Measurements from ENCODE around the gene DUSP16. TPM values are rescaled to one million over a fixed set of nuclear protein-coding genes. Genes with fewer than 3 reads are reported as not detected.
A peak's percentile ranks its signal among the peaks of the same experiment; 100 is the strongest.

DUSP16 gene
- polyA plus RNA-seq, 2 of the 4 experiments (the other 2 are of a cell fraction) = 18.2 to 34.7 TPM

- Histone ChIP-seq H3K27ac (peak overlapping the region; percentile 67 to 84; a peak in 5 of 6 replicates), H3K4me1 (peaks cover 62% of the 10 kb centered on the region), H3K4me3 (no peak overlapping the region), H3K4me2 (peak overlapping the region; percentile 36; the same call in 2 of the 3 replicates), H3K9me3 (no peaks in the 10 kb centered on the region)
- 69% methylated on average over 5 of the region's 5 CpGs for WGBS (ENCODE audit: missing lambda C conversion rate)
- ChIA-PET CTCF (no interaction called here), POLR2A (no interaction called here)
- ATAC-seq (no peak; a peak in 1 of 6 replicates), FAIRE-seq (no peak), DNase-seq (ENCODE audit: low read depth in 1 of 2, low spot score in 1 of 2) (peak in 1 of 2 experiments; percentile 12)
- TF ChIP-seq ESRRA (IDR thresholded peaks at IDR 0.05; ENCODE audit: borderline replicate concordance, low read length) (no peak), FOSL2 (IDR thresholded peaks at IDR 0.05) (no peak), FOSL2 (CRISPR knock-in tag; IDR thresholded peaks at IDR 0.05) (peak; percentile 84)
Measured at GRCh38 chr12:12442548-12443071, 120.1 kb downstream of the DUSP16 start.

- ATAC-seq = no peak
- DNase-seq (ENCODE audit: low read depth in 1 of 2, low spot score in 1 of 2) = no peak
- ChIA-PET CTCF (interaction anchor here (0.7 kb wide), 1 partner anchor 43 kb away, joined by 3 read pairs; no protein-coding TSS in a partner anchor), POLR2A (no interaction called here)
- WGBS (ENCODE audit: missing lambda C conversion rate) = 77% methylated on average over 4 of the region's 4 CpGs
- no peak overlapping the region for H3K4me3 ChIP-seq
- no peak for FAIRE-seq
- H3K9me3 ChIP-seq = 0 out of 3 replicates have a peak, but pooled peaks cover 3% of the 10 kb centered on the region
- no peak for TF ChIP-seq PBX3 (IDR thresholded peaks at IDR 0.05)
- peaks cover 63% of the 10 kb centered on the region for H3K4me1 ChIP-seq
- peak overlapping the region; percentile 36; the same call in 2 of the 3 replicates for H3K4me2 ChIP-seq
- H3K27ac ChIP-seq = peak overlapping the region; percentile 67 to 84
Measured at GRCh38 chr12:12441843-12442461, 120.7 kb downstream of the DUSP16 start.

- Histone ChIP-seq H3K4me2 (no peak overlapping the region; the same call in 2 of the 3 replicates), H3K27ac (peak overlapping the region; percentile 67 to 84; a peak in 5 of 6 replicates), H3K9me3 (0 out of 3 replicates have a peak, but pooled peaks cover 3% of the 10 kb centered on the region), H3K4me1 (peaks cover 67% of the 10 kb centered on the region), H3K4me3 (no peak overlapping the region)
- CTCF ChIA-PET = no interaction called here
- WGBS (ENCODE audit: missing lambda C conversion rate) = 82% methylated on average over 2 of the region's 2 CpGs
- TF ChIP-seq MAFK (IDR thresholded peaks at IDR 0.05; ENCODE audit: partially characterized antibody) (peak; percentile 72), HOXB5 (CRISPR knock-in tag; IDR thresholded peaks at IDR 0.05) (no peak)
- POLR2A ChIA-PET = no interaction called here
- DNase-seq (ENCODE audit: low read depth in 1 of 2, low spot score in 1 of 2) = no peak
- no peak for ATAC-seq
- FAIRE-seq = no peak
Measured at GRCh38 chr12:12441429-12441807, 121.2 kb downstream of the DUSP16 start.

GRCh38 chr12:12440784-12441428 lies 121.8 kb downstream of the DUSP16 start:
- ChIA-PET POLR2A (no interaction called here), CTCF (interaction anchor here (0.6 to 1.0 kb wide), 2 partner anchors 43 to 315 kb away, joined by 3 read pairs; no protein-coding TSS in a partner anchor)
- Histone ChIP-seq H3K4me3 (no peak overlapping the region), H3K4me1 (peaks cover 67% of the 10 kb centered on the region), H3K4me2 (no peak overlapping the region), H3K9me3 (0 out of 3 replicates have a peak, but pooled peaks cover 3% of the 10 kb centered on the region), H3K27ac (peak overlapping the region; percentile 67 to 84)
- ATAC-seq (no peak), FAIRE-seq (no peak), DNase-seq (ENCODE audit: low read depth in 1 of 2, low spot score in 1 of 2) (no peak)
- no peak for TF ChIP-seq RFX5 (IDR thresholded peaks at IDR 0.05)
- WGBS (ENCODE audit: missing lambda C conversion rate) = 88% methylated on average over 4 of the region's 4 CpGs

GRCh38 chr12:12439636-12440035 lies 123.0 kb downstream of the DUSP16 start:
- ATAC-seq = peak; percentile 93 to 96
- WGBS (ENCODE audit: missing lambda C conversion rate) = 34% methylated on average over 6 of the region's 6 CpGs
- Histone ChIP-seq H3K9me3 (0 out of 3 replicates have a peak, but pooled peaks cover 3% of the 10 kb centered on the region), H3K4me3 (no peak overlapping the region), H3K4me2 (peak overlapping the region; percentile 47), H3K27ac (peak overlapping the region; percentile 68 to 84), H3K4me1 (peaks cover 62% of the 10 kb centered on the region)
- ChIA-PET CTCF (no interaction called here), POLR2A (no interaction called here)
- peak; percentile 41 to 77 for DNase-seq (ENCODE audit: low read depth in 1 of 2, low spot score in 1 of 2)
- FAIRE-seq = peak; percentile 80
- TF ChIP-seq CEBPB (IDR thresholded peaks at IDR 0.05) (peak; percentile 75 to 91), JUNB (IDR thresholded peaks at IDR 0.05) (peak; percentile 89), NR3C1 (IDR thresholded peaks at IDR 0.05) (no peak), FOSL2 (IDR thresholded peaks at IDR 0.05) (peak; percentile 86), FOSL2 (CRISPR knock-in tag; IDR thresholded peaks at IDR 0.05) (peak; percentile 85), BCL3 (IDR thresholded peaks at IDR 0.05) (peak; percentile 62; the same call in 1 of the 3 replicates), PBX3 (IDR thresholded peaks at IDR 0.05) (0 out of 2 replicates have a peak, but pooled peaks have one; percentile 27), CHD4 (IDR thresholded peaks at IDR 0.05; ENCODE audit: borderline replicate concordance) (no peak), GATA3 (IDR thresholded peaks at IDR 0.05; ENCODE audit: borderline replicate concordance) (peak; percentile 48; the same call in 1 of the 2 replicates), SMC3 (IDR thresholded peaks at IDR 0.05) (peak; percentile 26; the same call in 1 of the 3 replicates), BHLHE40 (IDR thresholded peaks at IDR 0.05; ENCODE audit: low read depth, low read length) (no peak), HOXB5 (CRISPR knock-in tag; IDR thresholded peaks at IDR 0.05) (0 out of 2 replicates have a peak, but pooled peaks have one; percentile 18), PHF8 (IDR thresholded peaks at IDR 0.05; ENCODE audit: borderline replicate concordance, low read depth) (no peak), JUN (IDR thresholded peaks at IDR 0.05) (peak; percentile 71 to 76; a peak in 3 of 5 replicates), TP53 (CRISPR knock-in tag; IDR thresholded peaks at IDR 0.05) (no peak), CHD2 (IDR thresholded peaks at IDR 0.05; ENCODE audit: low read length, partially characterized antibody) (no peak), EHF (CRISPR knock-in tag; IDR thresholded peaks at IDR 0.05) (no peak), HES2 (IDR thresholded peaks at IDR 0.05) (peak; percentile 77)

All from A549 (cell line).